PC-3 (cell line): ENCODE measurements around the gene TAS2R13. TPM values are rescaled to one million over a fixed set of nuclear protein-coding genes. Genes with fewer than 3 reads are reported as not detected.

Source experiments
- ATAC-seq: fragments of 200-7000 bp; cut with Tn5 transposase; 2 replicates; pipeline ENCODE4 v1.9.1; 2020; ENCODE audit warnings: mild to moderate bottlenecking, moderate library complexity
- BruUV-seq: library from RNA; stranded (reverse); fragments of 400-500 nt; replicated peaks from 2 replicates; lab custom pipeline; 2021; lab: Mats Ljungman, UMichigan
- CTCF ChIA-PET: fragments of 300-600 bp; sonication (Branson Sonifier 250); formaldehyde crosslinking; loops from one replicate; lab custom pipeline; 2022; ENCODE audit warnings: antibody characterized with exemption; lab: Charles Lee
- POLR2A ChIA-PET: fragments of 300-600 bp; sonication (Branson Sonifier 250); formaldehyde crosslinking; loops from one replicate; lab custom pipeline; 2022; ENCODE audit warnings: antibody characterized with exemption; ENCODE audit not compliant: unreplicated experiment; lab: Charles Lee
- DNase-seq: peaks from one replicate; pipeline ENCODE4 v3.0.0-alpha.2; 2015
- H2AFZ ChIP-seq: fragments of 300-600 bp; sonication (generic); 2 replicates; pipeline ENCODE4 v1.6.0; 2016; ENCODE audit warnings: antibody characterized with exemption, low read length
- H3F3A ChIP-seq: fragments of 300-600 bp; sonication (generic); one replicate; pipeline ENCODE4 v1.6.0; 2017; ENCODE audit warnings: antibody characterized with exemption, low read length, control low read depth, mild to moderate bottlenecking; ENCODE audit not compliant: unreplicated experiment
- H3K27ac ChIP-seq: fragments of 300-600 bp; sonication (generic); 2 replicates; pipeline ENCODE4 v1.5.1; 2016; ENCODE audit warnings: mild to moderate bottlenecking, low read length
- H3K27me3 ChIP-seq: fragments of 300-600 bp; sonication (generic); 2 replicates; pipeline ENCODE4 v1.6.1; 2016; ENCODE audit warnings: low read length, mixed read lengths
- H3K36me3 ChIP-seq: fragments of 300-600 bp; sonication (generic); 2 replicates; pipeline ENCODE4 v1.6.1; 2016; ENCODE audit warnings: low read depth, mixed run types, low read length, mixed read lengths
- H3K4me1 ChIP-seq: fragments of 300-600 bp; sonication (generic); 2 replicates; pipeline ENCODE4 v1.5.1; 2016; ENCODE audit warnings: low read length; ENCODE audit not compliant: insufficient read depth
- H3K4me2 ChIP-seq: fragments of 300-600 bp; sonication (generic); 2 replicates; pipeline ENCODE4 v1.6.0; 2016; ENCODE audit warnings: low read length
- H3K4me3 ChIP-seq: fragments of 300-600 bp; sonication (generic); 2 replicates; pipeline ENCODE4 v1.5.1; 2016; ENCODE audit warnings: mild to moderate bottlenecking, low read length, mixed read lengths
- H3K79me2 ChIP-seq: fragments of 300-600 bp; sonication (generic); 2 replicates; pipeline ENCODE4 v1.6.1; 2017; ENCODE audit warnings: low read length, mixed read lengths
- H3K9ac ChIP-seq: fragments of 300-600 bp; sonication (generic); 2 replicates; pipeline ENCODE4 v1.6.0; 2016; ENCODE audit warnings: mild to moderate bottlenecking, low read length
- H3K9me2 ChIP-seq: fragments of 300-600 bp; sonication (generic); replicated peaks from 2 replicates; pipeline ENCODE4 v1.6.1; 2016; ENCODE audit warnings: mixed run types, low read length, mixed read lengths
- H3K9me3 ChIP-seq: fragments of 300-600 bp; sonication (generic); 2 replicates; pipeline ENCODE4 v1.6.1; 2016; ENCODE audit warnings: low read length, mixed read lengths
- H4K20me1 ChIP-seq: fragments of 300-600 bp; sonication (generic); 2 replicates; pipeline ENCODE4 v1.6.1; 2016; ENCODE audit warnings: low read length, mixed read lengths
- EZH2 ChIP-seq: fragments of 300-600 bp; sonication (generic); IDR thresholded peaks from one replicate; pipeline ENCODE4 v1.6.1; 2017; ENCODE audit warnings: antibody characterized with exemption, mild to moderate bottlenecking, low read length; ENCODE audit not compliant: unreplicated experiment
- EZH2phosphoT487 ChIP-seq: fragments of 300-600 bp; sonication (generic); IDR thresholded peaks from 2 replicates; pipeline ENCODE4 v1.6.1; 2018; ENCODE audit warnings: mild to moderate bottlenecking, antibody characterized with exemption, low read length, borderline replicate concordance
- intact Hi-C: fragments of 100-400 bp; cut with micrococcal nuclease; formaldehyde crosslinking; loops from 2 replicates; pipeline ENCODE4 v1.9.0; 2023
- total RNA-seq: library from RNA; depleted of rRNA; stranded (reverse); fragments of >200 nt; gene quantifications from 2 replicates; pipeline ENCODE4 v1.2.3, GENCODE V29; 2014
- TF ChIP-seq, protein P1 (sequence below): fragments of 300-600 bp; sonication (generic); conservative IDR thresholded peaks from 2 replicates; pipeline ENCODE4 v1.5.1; 2017; ENCODE audit warnings: antibody characterized with exemption, low read depth, mild to moderate bottlenecking, low read length

TAS2R13 gene
- total RNA-seq, 1 experiment from 2014 or later, result 0.11 TPM

DNA sequence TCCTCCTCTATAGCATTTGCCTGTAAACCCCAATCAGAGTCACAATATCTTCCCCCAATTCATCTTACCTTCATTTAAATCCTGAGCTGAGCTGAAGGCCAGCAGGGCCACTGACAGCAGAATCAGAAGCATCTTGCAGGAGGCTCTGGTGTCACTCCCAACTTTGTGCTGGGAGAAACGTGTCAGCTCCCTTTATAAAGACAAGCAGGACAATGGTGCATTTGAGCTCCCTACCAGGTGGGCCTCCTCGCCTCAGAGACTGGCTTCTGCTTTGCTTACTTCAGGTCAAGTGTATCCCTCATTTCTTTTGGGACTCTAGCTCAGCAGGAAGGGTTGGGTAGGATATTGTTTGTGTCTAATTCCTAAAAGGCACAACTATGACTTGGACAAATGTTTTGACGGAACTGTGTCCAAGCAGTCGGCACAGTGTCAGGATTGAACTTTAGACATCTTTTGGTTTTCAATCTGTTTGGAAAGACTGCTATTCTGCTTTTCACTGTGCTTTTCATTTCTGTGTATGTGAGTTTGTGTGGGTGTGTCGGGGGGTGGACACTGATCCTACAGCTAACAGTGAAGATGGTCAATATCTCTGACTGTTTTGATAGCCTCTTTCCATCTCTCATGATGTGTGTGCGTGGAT lies 25.2 kb downstream of the TAS2R13 start, which contains the start of gene PRH1:
Gene PRH1 (minus strand): TSS at position 170 of the 640 bp plus-strand sequence. CDS start 38 bp downstream, at position 132.
- no peak within 1 kb of the TSS for H3K4me3 ChIP-seq
- CTCF ChIA-PET, result no interaction called here
- ATAC-seq (no peak), DNase-seq (no peak)
- TF ChIP-seq EZH2 (no peak), EZH2phosphoT487 (no peak)
- TF ChIP-seq, protein P1, sequence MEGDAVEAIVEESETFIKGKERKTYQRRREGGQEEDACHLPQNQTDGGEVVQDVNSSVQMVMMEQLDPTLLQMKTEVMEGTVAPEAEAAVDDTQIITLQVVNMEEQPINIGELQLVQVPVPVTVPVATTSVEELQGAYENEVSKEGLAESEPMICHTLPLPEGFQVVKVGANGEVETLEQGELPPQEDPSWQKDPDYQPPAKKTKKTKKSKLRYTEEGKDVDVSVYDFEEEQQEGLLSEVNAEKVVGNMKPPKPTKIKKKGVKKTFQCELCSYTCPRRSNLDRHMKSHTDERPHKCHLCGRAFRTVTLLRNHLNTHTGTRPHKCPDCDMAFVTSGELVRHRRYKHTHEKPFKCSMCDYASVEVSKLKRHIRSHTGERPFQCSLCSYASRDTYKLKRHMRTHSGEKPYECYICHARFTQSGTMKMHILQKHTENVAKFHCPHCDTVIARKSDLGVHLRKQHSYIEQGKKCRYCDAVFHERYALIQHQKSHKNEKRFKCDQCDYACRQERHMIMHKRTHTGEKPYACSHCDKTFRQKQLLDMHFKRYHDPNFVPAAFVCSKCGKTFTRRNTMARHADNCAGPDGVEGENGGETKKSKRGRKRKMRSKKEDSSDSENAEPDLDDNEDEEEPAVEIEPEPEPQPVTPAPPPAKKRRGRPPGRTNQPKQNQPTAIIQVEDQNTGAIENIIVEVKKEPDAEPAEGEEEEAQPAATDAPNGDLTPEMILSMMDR, result no peak
- POLR2A ChIA-PET, result no interaction called here
- H3K4me1 ChIP-seq, result no peaks in the 10 kb centered on the region
- H3K36me3 ChIP-seq, result no peaks in the 10 kb centered on the region
- no peak within 1 kb of the TSS for H3K27ac ChIP-seq
- no TSS peak for BruUV-seq
- H3K79me2 ChIP-seq, result no peaks in the 10 kb centered on the region
- H4K20me1 ChIP-seq, result no peaks in the 10 kb centered on the region
- H3K9me3 ChIP-seq, result no peaks in the 10 kb centered on the region
- no peaks in the 10 kb centered on the region for H3F3A ChIP-seq
- no peak within 1 kb of the TSS for H2AFZ ChIP-seq
- no peaks in the 10 kb centered on the region for H3K9me2 ChIP-seq
- intact Hi-C loops, result no loop called here
- H3K9ac ChIP-seq, result no peak within 1 kb of the TSS
- H3K27me3 ChIP-seq, result no peaks in the 10 kb centered on the region
- no peak within 1 kb of the TSS for H3K4me2 ChIP-seq

- POLR2A ChIA-PET, result no interaction called here
- CTCF ChIA-PET, result no interaction called here
- no peaks in the 10 kb centered on the region for H3F3A ChIP-seq
These were observed 36.0 kb downstream of the TAS2R13 start for GRCh38 chr12:10873378-10873777.

DNA sequence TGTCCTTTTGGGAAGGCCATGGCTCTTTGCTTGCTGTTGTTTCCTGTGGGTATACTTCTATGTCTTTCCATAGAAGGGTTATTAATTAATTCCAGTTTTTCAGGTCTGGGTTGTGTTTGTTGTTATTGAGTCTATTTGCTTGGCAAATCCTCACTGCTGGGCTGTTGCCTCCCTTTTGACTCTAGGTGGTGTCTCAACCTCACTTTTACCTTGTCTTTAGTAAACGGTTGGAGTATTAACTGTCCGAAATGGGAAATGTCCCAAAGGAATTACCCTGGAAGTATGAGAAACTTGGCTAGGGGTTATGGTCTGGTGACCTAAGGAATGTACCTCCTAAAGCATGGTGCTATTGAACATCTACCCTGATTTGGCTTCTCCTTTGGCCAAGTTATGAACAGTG lies 42.0 kb downstream of the TAS2R13 start:
- H3K27ac ChIP-seq, result no peak overlapping the region
- no TSS peak for BruUV-seq
- no peaks in the 10 kb centered on the region for H3K9me3 ChIP-seq
- H3F3A ChIP-seq, result no peaks in the 10 kb centered on the region
- no peak overlapping the region for H3K9ac ChIP-seq
- no peaks in the 10 kb centered on the region for H3K79me2 ChIP-seq
- intact Hi-C loops, result no loop called here
- peak; percentile 5 for DNase-seq
- no peaks in the 10 kb centered on the region for H4K20me1 ChIP-seq
- H3K4me1 ChIP-seq, result no peaks in the 10 kb centered on the region
- H3K4me3 ChIP-seq, result no peak overlapping the region
- ATAC-seq, result no peak
- H3K4me2 ChIP-seq, result no peak overlapping the region
- no peak for TF ChIP-seq EZH2
- TF ChIP-seq EZH2phosphoT487, result no peak
- TF ChIP-seq, protein P1, result no peak; the same call in 1 of the 2 replicates
- H2AFZ ChIP-seq, result no peak overlapping the region
- H3K36me3 ChIP-seq, result no peaks in the 10 kb centered on the region
- CTCF ChIA-PET, result no interaction called here
- no peaks in the 10 kb centered on the region for H3K9me2 ChIP-seq
- POLR2A ChIA-PET, result no interaction called here
- H3K27me3 ChIP-seq, result no peaks in the 10 kb centered on the region

More at GRCh38 chr12:10873378-10873777, 36.0 kb downstream of the TAS2R13 start:
- Histone ChIP-seq H2AFZ (no peak overlapping the region), H4K20me1 (no peaks in the 10 kb centered on the region), H3K27me3 (no peaks in the 10 kb centered on the region), H3K9ac (no peak overlapping the region), H3K79me2 (no peaks in the 10 kb centered on the region), H3K9me2 (no peaks in the 10 kb centered on the region), H3K4me3 (no peak overlapping the region), H3K4me1 (no peaks in the 10 kb centered on the region), H3K27ac (no peak overlapping the region), H3K9me3 (no peaks in the 10 kb centered on the region), H3K4me2 (no peak overlapping the region), H3K36me3 (no peaks in the 10 kb centered on the region)
- TF ChIP-seq EZH2 (no peak), EZH2phosphoT487 (no peak)
- TF ChIP-seq, protein P1, result no peak
- BruUV-seq, result no TSS peak
- intact Hi-C loops, result no loop called here
- DNase-seq (no peak), ATAC-seq (no peak)
